Stimulated activated CD4-positive, alpha-beta T cell treated with anti-CD3 and anti-CD28 coated beads, Interleukin-1b, Interleukin-23, amount 100 ng/mL, for 1 hour (primary cell): ENCODE results near the gene WNT3A.

Experiments used
- DNase-seq, 2 donors: peaks; one replicate each; pipeline ENCODE4 v3.0.0-alpha.2; 2020; ENCODE audit warnings: low read depth in 2 of 2

The WNT3A gene

GRCh38 chr1:228100822-228101613, 94.2 kb downstream of the WNT3A start:
- DNase-seq, result no peak

- DNase-seq, result no peak
Measured at GRCh38 chr1:228101614-228101993, 94.8 kb downstream of the WNT3A start.

- no peak for DNase-seq
Measured at GRCh38 chr1:228101994-228102790, 95.4 kb downstream of the WNT3A start.

GRCh38 chr1:228102791-228103620, 96.2 kb downstream of the WNT3A start, which contains the start of gene C1orf35:
C1orf35 (minus strand) TSS chr1:228103325; CDS start chr1:228103227, 98 bp downstream.
- DNase-seq, result peak; percentile 79 to 89

- DNase-seq, result no peak
Measured at GRCh38 chr1:228104526-228105269, 97.9 kb downstream of the WNT3A start.

- DNase-seq, result no peak
Measured at GRCh38 chr1:228105270-228105995, 98.6 kb downstream of the WNT3A start.

GRCh38 chr1:228105996-228106799, 99.4 kb downstream of the WNT3A start:
- no peak for DNase-seq

GRCh38 chr1:228106800-228107054, 99.9 kb downstream of the WNT3A start:
- no peak for DNase-seq

- DNase-seq, result no peak
Measured at GRCh38 chr1:228107636-228108035, 100.8 kb downstream of the WNT3A start.

GRCh38 chr1:228108055-228108690, 101.4 kb downstream of the WNT3A start:
- no peak for DNase-seq

GRCh38 chr1:228108742-228109072, 101.9 kb downstream of the WNT3A start:
- DNase-seq, result no peak

- peak; percentile 96 to 99 for DNase-seq
Measured at GRCh38 chr1:228109073-228109961, 102.5 kb downstream of the WNT3A start, which contains the start of gene MRPL55. MRPL55 (minus strand) TSS chr1:228109299; CDS start chr1:228108260, 1,039 bp downstream.

GRCh38 chr1:228109962-228110488, 103.2 kb downstream of the WNT3A start:
- DNase-seq, result no peak

- DNase-seq, result no peak
Measured at GRCh38 chr1:228110556-228110955, 103.8 kb downstream of the WNT3A start.
